ENCODE results near the gene WNT5B.

Gene WNT5B

DNA sequence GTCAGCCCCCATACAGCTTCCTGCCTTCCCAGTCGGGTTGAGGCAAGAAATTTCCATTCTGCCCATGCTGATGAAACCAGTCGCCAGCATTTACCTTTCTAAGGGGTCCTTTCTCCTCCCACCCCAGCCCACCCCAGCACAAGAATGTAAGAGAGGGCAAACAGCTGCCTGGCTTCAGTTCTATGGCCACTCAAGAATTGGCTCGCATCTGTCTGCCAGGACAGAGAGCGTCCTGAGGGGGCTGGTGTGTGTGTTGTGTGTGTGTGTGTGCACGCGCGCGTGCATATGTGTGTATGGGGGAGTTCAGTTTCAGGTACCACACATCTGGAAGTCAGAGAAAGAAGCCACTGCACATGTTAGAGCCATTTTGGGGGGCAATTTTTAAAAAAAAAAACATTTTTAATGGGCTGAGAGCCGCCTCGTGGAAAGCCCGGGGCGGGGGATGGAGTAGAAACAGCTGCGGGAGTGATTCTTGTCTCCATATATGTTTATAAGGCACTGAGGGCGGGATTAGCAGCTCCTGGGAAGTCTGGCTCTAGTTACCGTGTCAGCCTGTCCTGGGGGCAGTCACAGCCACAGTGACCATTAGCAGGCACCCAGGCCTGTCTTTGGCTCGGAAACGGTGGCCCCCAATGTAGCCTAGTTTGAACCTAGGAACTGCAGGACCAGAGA is at the start of gene WNT5B:
TSS of gene WNT5B (plus strand) at position 566 of the 672 bp plus-strand sequence. CDS start 2,124 bp downstream, outside the sequence.
- DNase-seq: no peak

DNA sequence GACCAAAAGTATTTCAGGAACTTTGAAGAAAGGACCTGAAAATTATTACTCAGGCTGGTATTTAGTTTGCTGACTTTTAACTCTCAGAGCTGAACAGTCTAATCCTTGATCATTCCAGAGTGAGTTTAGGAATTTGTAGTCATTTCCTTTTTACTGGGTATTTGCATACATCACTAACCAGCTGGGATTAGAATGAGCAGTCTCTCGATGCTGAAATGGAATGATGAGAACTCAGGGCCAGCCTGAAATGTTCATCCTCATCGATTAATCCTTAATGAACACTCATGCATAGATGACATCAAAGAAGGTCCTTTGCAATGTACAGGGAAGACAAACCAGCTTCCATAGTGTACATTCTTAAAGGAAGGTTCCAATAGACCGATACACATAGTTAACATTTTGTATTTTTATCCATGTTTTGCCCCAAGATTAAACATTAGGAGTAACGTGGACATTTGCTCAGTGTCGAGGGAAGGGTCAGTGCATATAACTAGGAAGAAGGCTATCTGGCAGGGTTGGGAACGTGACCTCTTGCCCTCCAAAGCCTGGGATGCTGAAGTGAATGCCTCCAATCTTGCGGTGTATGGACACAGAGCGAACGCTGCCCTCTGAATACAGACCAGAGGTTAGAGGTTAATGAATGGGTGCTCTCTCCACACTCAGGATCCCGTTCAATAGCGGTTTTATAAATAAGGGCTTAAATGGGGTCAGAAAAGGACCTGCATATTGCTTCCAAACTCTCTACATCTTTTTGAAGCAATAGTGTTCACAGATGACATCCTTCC is 49.2 kb upstream of the WNT5B start:
- no peak for DNase-seq

DNA sequence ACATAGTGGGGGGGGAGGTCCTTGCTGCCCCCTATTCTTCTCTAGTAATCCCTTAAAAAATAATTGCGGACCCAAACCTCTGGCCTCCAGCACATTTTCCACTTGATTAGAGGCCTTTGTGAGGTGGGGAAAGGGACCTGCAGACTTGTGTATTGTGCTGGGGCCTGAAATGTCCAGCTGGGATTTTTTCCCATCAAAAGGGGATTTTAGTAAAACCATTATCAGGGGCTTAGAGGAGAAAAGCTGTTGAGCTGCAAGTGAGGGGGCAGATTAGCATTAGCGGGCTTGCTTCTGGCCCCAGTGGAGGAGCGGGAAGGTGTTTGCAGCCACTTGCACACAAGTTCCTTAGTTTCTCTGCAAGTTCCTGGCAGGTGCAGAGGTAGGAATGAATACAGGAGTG is 48.5 kb upstream of the WNT5B start:
- no peak for DNase-seq

GRCh38 chr12:1581973-1582708 is 46.9 kb upstream of the WNT5B start:
- DNase-seq: no peak

GRCh38 chr12:1582709-1583050 is 46.4 kb upstream of the WNT5B start:
- no peak for DNase-seq

DNA sequence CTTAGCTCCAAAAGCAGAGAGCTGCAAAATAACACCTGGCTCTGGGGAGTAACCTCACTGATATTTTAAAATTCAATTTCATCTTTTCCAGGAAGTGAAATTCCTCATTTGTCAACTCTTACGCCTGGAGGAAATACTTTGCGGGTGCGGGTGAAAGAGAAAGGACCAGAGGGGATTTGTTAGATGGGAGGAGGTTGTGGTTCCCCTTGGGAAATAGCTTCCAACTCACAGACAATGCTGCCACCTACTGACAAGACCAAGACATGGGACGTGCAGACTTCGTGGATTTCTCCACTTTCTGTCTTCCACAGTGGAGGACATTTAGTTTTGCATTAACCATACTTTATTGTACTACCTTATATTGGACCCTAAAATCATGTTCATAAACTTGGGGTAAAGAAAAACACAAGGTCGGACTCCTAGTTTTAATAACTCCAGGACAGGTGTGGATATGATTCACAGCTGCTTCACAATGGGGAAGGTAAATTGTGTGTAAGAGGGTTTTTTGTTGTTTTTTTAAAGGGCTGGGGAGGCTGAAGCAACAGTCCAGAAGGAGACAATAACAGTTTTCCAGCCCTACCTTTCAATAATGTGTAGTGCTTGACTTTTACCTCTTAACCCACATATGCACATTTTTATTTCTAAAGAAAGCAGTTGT is 45.5 kb upstream of the WNT5B start:
- peak; percentile 78 for DNase-seq

DNA sequence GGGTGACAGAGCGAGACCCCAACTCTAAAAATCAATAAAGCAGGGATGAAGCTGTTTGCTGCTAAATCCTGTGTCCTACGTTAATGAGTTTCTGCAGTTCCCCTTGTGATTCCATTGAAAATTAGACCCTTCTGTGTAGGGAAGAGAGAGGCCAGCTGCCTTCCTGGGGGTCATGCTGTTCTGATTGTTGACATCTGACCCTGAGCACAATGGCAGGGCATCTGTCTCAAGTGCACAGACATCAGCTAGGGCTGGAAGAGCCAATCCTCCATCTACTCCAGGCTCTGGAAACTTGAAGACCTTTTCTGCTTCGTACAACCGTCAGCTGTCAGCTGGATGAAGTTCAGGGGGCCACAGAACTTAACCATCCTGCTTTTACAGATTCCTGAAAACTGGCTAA is 44.7 kb upstream of the WNT5B start:
- DNase-seq: no peak

GRCh38 chr12:1587927-1588574 is 41.0 kb upstream of the WNT5B start:
- DNase-seq: no peak

- no peak for DNase-seq
These were observed 40.5 kb upstream of the WNT5B start for GRCh38 chr12:1588575-1588947.

DNA sequence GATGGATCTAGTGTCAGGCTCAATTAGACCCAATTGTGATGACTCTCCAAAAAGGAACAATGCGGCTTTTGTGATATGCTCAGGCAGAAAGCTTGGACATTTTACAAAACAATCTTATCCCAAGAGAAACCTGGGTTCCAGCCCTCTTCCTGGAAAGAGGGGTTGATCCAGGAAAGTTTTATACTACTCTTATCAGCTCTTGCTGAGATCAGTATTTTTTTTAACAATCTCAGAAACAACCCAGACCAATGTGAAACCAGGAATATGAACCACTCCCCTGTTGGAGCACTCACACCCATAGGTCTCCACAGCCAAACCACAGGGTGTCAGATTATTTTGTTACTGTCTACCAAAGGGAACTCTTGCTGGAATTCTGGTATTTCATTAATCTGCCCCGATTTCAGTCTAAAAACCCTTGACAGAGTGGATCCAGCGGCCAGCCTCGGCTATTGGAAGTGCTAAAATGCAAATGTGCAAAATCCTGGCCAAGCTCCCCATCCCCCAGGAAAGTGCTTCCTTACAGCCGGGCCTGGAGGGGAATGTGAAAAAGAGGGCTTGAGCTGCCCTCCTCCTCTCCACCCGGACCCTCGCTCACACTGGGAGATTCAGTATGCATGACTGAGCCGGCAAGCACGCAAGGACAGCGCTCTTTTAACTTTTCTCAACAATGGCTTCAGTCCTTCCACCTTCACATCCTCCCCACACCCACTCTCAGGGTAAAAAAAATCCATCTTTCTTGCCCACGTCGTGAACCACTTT is 38.6 kb upstream of the WNT5B start:
- peak; percentile 47 for DNase-seq

- peak; percentile 51 for DNase-seq
These were observed 38.0 kb upstream of the WNT5B start for GRCh38 chr12:1591034-1591433.

DNA sequence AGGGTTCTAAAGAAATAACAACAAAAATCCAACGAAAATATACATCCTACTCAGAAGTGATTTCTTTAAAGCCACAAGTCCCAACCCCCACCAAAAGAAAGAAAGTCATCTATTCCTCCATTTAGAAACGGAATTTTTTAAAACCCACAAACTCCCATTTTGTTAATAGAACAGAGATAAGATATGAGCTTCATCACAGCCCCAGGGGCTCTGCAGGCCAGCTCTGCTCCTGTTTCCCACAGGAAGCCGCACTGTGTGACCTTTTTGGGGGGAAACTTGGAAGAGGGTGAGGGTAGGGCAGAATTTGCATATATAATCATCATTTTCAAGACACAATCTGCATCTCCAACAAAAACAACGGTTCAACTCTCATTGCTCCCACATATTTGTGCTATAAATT is 37.5 kb upstream of the WNT5B start:
- DNase-seq: no peak

DNA sequence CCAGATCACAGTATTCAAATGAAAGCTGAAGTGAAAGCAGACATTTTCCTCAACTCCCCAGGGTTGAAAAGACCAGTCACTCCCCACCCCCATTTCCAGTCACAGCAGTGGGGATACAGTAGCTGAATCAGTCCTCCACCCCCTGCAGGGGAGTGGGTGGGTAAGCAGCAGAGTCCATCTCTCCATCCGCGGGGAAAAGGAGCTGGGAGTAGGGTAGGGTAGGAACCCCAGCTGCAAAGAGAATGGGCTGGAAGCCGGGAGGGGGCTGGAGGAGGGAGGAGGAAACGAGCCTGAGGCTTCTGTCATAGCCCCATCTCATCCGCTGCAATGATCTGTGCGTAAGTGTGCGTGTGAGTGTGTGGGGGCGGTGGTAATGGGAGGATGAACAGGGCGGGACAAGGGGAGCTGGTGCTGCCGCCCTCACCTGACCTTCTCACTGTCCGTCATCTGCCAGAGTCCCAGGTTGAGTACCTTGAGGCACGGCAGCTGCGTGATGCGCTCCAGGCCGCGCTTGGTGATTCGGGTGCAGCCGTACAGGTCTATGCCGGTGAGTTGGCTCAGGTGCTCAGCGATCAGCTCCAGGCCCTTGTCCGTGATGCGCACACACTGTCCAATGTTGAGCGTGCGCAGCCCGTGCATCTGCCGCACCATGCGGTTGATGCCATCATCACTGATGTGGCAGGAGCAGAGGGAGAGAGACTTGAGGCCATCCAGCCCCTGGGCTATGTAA is 36.4 kb upstream of the WNT5B start:
- peak; percentile 82 for DNase-seq

- DNase-seq: peak; percentile 82
These were observed 35.6 kb upstream of the WNT5B start for GRCh38 chr12:1593174-1594005.

GRCh38 chr12:1594006-1594260 is 35.1 kb upstream of the WNT5B start:
- DNase-seq: peak; percentile 82

GRCh38 chr12:1594261-1595025 is 34.6 kb upstream of the WNT5B start, which contains the start of gene FBXL14:
FBXL14 (minus strand) TSS chr12:1594581; CDS start chr12:1594066, 515 bp downstream.
- DNase-seq: peak; percentile 85

- no peak for DNase-seq
These were observed 33.9 kb upstream of the WNT5B start for GRCh38 chr12:1595026-1595561.

GRCh38 chr12:1595690-1596347 is 33.2 kb upstream of the WNT5B start:
- DNase-seq: no peak

DNA sequence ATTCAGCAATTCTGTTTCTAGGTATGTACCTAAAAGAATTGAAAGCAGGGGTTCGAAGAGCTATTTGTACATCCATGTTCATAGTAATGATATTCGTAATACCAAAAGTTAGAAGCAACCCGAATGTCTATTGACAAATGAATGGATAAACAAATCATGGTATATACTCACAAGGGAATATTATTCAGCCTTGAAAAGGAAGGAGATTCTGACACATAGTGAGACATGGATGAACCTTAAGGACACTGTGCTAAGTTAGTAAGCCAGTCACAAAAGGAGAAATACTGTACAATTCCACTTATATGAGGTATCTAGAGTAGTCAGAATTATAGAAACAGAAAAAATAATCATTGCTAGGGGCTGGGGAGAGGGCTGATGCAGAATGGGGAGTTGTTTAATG is 30.3 kb upstream of the WNT5B start:
- no peak for DNase-seq

Measured in NCI-H526 treated with DMSO at 0.1 percent for 48 hours (cell line).